Gastroesophageal sphincter (tissue), 4 donors: Measurements from ENCODE around the gene PCAT7. TPM values are rescaled to one million over a fixed set of nuclear protein-coding genes. Genes with fewer than 3 reads are reported as not detected.
"Not testable (repeated sequence)": the region's sequence is repeated elsewhere in the genome, so short reads cannot be mapped to it uniquely, and the experiment has no call there.

ENCODE experiments used
- ATAC-seq: fragments of 150-250 bp; one replicate; pipeline ENCODE4 v1.9.1; 2016; ENCODE audit warnings: mild to moderate bottlenecking, moderate library complexity
- H3K27ac ChIP-seq, 4 donors: fragments of 200-600 bp; sonication (generic) in 3 of 4; 1 replicate in 3 of 4; 2 replicates in 1 of 4; pipeline ENCODE4 v1.5.1; 2016 to 2019
- H3K27me3 ChIP-seq: fragments of 200-600 bp; sonication (generic); one replicate; pipeline ENCODE4 v1.5.1; 2019
- H3K36me3 ChIP-seq, 2 donors: fragments of 200-600 bp; sonication (generic); one replicate each; pipeline ENCODE4 v1.5.1; 2019; ENCODE audit warnings: control low read depth in 1 of 2
- H3K4me1 ChIP-seq, 3 donors: fragments of 200-600 bp; sonication (generic); 1 replicate in 2 of 3; 2 replicates in 1 of 3; pipeline ENCODE4 v1.5.1; 2016 to 2019; ENCODE audit warnings: control low read depth in 2 of 3
- H3K4me3 ChIP-seq, 2 donors: fragments of 200-600 bp; sonication (generic); one replicate each; pipeline ENCODE4 v1.5.1; 2019; ENCODE audit warnings: mild to moderate bottlenecking in 1 of 2, moderate library complexity in 1 of 2
- H3K9me3 ChIP-seq, 3 donors: fragments of 200-600 bp; sonication (generic); one replicate each; pipeline ENCODE4 v1.5.1; 2017 to 2019; ENCODE audit warnings: control low read depth in 2 of 3
- EP300 ChIP-seq: sonication (generic); formaldehyde crosslinking; IDR thresholded peaks from one replicate; pipeline ENCODE4 v1.6.1; 2017; ENCODE audit warnings: antibody characterized with exemption, mild to moderate bottlenecking
- POLR2A ChIP-seq, 2 donors: fragments of 450-650 bp; IDR thresholded peaks; one replicate each; pipeline ENCODE4 v1.6.1; 2017; ENCODE audit warnings: antibody characterized with exemption in 2 of 2, mild to moderate bottlenecking in 2 of 2, moderate library complexity in 1 of 2
- POLR2AphosphoS5 ChIP-seq: sonication (generic); formaldehyde crosslinking; IDR thresholded peaks from one replicate; pipeline ENCODE4 v1.6.1; 2017; ENCODE audit warnings: antibody characterized with exemption
- WGBS, 2 donors: methylation state at CpG; one replicate each; pipeline ENCODE4 v1.1.5; 2018; ENCODE audit warnings: low coverage in 1 of 2; 5-methylcytosine and 5-hydroxymethylcytosine counted together
- total RNA-seq, 4 donors: library from RNA; depleted of rRNA; stranded (reverse); fragments of >200 nt; gene quantifications; one replicate each; pipeline ENCODE4 v1.1.0, GENCODE V29; 2016
- TF ChIP-seq, protein P1 (sequence below), 4 experiments: fragments of 200-600 bp in 2 of 4; fragments of 450-650 bp in 2 of 4; sonication (generic) in 1 of 4; IDR thresholded peaks; one replicate each; pipeline ENCODE4 v1.5.1; 2017 to 2019; ENCODE audit warnings: antibody characterized with exemption in 4 of 4, mild to moderate bottlenecking in 2 of 4, moderate library complexity in 2 of 4

Gene PCAT7
- not detected for total RNA-seq

DNA sequence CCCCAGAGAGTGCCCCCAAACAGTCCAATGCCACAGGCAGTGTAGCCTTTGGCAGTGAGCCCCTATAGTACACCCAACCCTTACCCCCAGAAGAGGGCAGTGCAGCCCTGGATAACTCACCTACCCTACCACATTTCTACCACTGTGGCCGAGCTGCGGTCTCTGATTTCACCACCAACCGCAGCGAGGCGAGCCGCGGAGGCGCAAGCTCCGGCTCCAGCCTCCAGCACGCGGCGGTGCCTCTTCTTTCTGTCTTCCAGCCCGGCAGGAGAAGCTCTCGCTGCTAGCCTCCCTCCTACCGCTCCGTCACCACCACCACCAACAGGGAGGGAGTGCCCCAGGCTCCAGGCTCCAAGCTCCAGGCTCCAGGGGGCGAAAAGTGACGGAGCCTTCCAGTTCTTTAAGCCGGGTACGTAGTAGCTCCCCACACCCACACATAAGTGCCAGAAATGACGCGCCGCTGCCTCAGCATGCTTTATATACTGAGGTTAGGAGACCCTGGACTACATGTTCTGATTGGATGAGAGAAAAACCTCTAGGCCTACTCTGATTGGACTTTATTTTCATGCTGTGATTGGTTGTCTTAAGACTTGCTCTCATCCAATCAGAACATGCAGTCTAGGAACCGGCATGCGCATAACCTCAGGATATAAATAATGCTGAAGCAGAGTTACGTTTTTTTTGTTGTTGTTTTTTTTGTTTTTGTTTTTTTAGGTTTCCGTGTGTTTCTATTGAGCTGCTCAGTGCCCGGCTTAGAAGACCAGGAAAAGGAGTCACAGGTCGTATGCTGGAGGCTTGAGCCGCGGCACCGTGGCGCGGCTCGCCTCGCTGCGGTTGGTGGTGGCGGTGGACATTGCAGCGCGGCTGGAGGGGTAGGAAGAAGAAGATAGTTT, at the start of gene PCAT7:
TSS of gene PCAT7 (plus strand) at position 645 of the 893 bp plus-strand sequence.
- peaks cover 9% of the 10 kb centered on the region for H3K27me3 ChIP-seq
- peak; percentile 41 for ATAC-seq
- H3K36me3 ChIP-seq, result no peaks in the 10 kb centered on the region
- TF ChIP-seq, protein P1, sequence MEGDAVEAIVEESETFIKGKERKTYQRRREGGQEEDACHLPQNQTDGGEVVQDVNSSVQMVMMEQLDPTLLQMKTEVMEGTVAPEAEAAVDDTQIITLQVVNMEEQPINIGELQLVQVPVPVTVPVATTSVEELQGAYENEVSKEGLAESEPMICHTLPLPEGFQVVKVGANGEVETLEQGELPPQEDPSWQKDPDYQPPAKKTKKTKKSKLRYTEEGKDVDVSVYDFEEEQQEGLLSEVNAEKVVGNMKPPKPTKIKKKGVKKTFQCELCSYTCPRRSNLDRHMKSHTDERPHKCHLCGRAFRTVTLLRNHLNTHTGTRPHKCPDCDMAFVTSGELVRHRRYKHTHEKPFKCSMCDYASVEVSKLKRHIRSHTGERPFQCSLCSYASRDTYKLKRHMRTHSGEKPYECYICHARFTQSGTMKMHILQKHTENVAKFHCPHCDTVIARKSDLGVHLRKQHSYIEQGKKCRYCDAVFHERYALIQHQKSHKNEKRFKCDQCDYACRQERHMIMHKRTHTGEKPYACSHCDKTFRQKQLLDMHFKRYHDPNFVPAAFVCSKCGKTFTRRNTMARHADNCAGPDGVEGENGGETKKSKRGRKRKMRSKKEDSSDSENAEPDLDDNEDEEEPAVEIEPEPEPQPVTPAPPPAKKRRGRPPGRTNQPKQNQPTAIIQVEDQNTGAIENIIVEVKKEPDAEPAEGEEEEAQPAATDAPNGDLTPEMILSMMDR (IDR thresholded peaks at IDR 0.05), result peak in 2 of 4 experiments; percentile 19 to 23
- no peak for TF ChIP-seq POLR2A (IDR thresholded peaks at IDR 0.05)
- H3K27ac ChIP-seq, result no peak within 1 kb of the TSS
- no peaks in the 10 kb centered on the region for H3K4me1 ChIP-seq
- H3K4me3 ChIP-seq, result peak within 1 kb of the TSS in 1 of 2 donors; percentile 19
- 60 to 80% methylated on average over 1 to 13 of the region's 40 CpGs for WGBS, 2 donors
- no peaks in the 10 kb centered on the region for H3K9me3 ChIP-seq

DNA sequence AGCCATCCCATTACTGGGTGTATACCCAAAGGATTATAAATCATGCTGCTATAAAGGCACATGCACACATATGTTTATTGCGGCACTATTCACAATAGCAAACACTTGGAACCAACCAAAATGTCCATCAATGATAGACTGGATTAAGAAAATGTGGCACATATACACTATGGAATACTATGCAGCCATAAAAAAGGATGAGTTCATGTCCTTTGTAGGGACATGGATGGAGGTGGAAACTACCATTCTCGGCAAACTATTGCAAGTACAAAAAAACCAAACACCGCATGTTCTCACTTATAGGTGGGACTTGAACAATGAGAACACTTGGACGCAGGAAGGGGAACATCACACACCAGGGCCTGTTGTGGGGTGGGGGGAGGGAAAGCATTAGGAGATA, 48.5 kb upstream of the PCAT7 start:
- not testable (repeated sequence) for H3K27ac ChIP-seq, H3K9me3 ChIP-seq, H3K4me3 ChIP-seq, H3K36me3 ChIP-seq, H3K27me3 ChIP-seq, ATAC-seq, H3K4me1 ChIP-seq
- 80 to 93% methylated on average over 1 to 3 of the region's 4 CpGs for WGBS, 2 donors

DNA sequence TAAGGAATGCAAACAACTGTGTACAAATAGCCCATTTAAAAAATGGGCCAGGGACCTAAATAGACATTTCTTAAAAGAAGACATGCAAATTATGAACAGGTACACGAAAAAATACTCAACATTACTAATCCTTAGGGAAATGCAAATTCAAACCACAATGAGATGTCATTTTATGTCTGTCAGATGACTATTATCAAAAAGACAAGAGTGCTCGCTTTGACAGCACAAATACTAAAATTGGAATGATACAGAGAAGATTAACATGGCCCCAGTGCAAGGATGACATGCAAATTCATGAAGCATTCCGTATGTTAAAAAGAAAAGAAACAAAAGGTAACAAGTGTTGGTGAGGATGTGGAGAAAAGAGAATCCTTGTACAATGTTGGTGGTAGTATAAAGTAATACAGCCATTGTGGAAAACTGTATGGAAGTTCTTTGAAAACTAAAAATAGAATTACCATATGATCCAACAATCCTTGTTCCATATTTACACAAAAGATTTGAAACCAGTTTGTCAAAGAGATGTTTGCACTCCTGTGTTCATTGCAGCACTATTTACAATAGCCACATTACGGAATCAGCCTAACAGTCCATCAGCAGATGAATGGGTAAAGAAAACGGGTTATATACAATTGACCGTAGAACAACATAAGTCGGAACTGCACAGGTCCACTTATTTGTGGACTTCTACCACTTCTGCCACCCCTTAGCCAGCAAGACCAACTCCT, 47.2 kb upstream of the PCAT7 start:
- no peak for ATAC-seq
- TF ChIP-seq EP300 (no peak), POLR2AphosphoS5 (no peak), POLR2A (IDR thresholded peaks at IDR 0.05) (no peak)
- TF ChIP-seq, protein P1 (IDR thresholded peaks at IDR 0.05), result no peak
- no peak overlapping the region for H3K4me3 ChIP-seq
- H3K9me3 ChIP-seq, result no peaks in the 10 kb centered on the region
- H3K27me3 ChIP-seq, result no peaks in the 10 kb centered on the region
- H3K27ac ChIP-seq, result no peak overlapping the region
- WGBS, 2 donors, result 83 to 88% methylated on average over 7 of the region's 7 CpGs
- no peaks in the 10 kb centered on the region for H3K4me1 ChIP-seq
- H3K36me3 ChIP-seq, result no peaks in the 10 kb centered on the region

GRCh38 chr9:94511134-94511954, 43.5 kb upstream of the PCAT7 start:
- H3K4me3 ChIP-seq, result no peak overlapping the region
- no peaks in the 10 kb centered on the region for H3K36me3 ChIP-seq
- TF ChIP-seq POLR2A (IDR thresholded peaks at IDR 0.05), result no peak
- TF ChIP-seq, protein P1 (IDR thresholded peaks at IDR 0.05), result no peak
- no peak for TF ChIP-seq POLR2AphosphoS5
- TF ChIP-seq EP300, result no peak
- no peaks in the 10 kb centered on the region for H3K9me3 ChIP-seq
- no peak for ATAC-seq
- no peaks in the 10 kb centered on the region for H3K4me1 ChIP-seq
- no peak overlapping the region for H3K27ac ChIP-seq
- H3K27me3 ChIP-seq, result no peaks in the 10 kb centered on the region
- WGBS, 2 donors, result 26 to 55% methylated on average over 2 to 6 of the region's 6 CpGs

GRCh38 chr9:94511955-94512265, 43.0 kb upstream of the PCAT7 start:
- TF ChIP-seq EP300 (no peak), POLR2A (IDR thresholded peaks at IDR 0.05) (no peak), POLR2AphosphoS5 (no peak)
- TF ChIP-seq, protein P1 (IDR thresholded peaks at IDR 0.05), result no peak
- 72% methylated on average over 2 of the region's 2 CpGs for WGBS, 2 donors
- Histone ChIP-seq H3K4me3 (no peak overlapping the region), H3K4me1 (no peaks in the 10 kb centered on the region), H3K9me3 (no peaks in the 10 kb centered on the region), H3K27me3 (no peaks in the 10 kb centered on the region), H3K27ac (no peak overlapping the region), H3K36me3 (no peaks in the 10 kb centered on the region)
- ATAC-seq, result no peak
